GM19324 (cell line): ENCODE results near the gene MFSD1.
A peak's percentile ranks its signal among the peaks of the same experiment; 100 is the strongest.

ENCODE experiments used
- ATAC-seq: cut with Tn5 transposase; IDR thresholded peaks from one replicate; pipeline ENCODE4 v1.9.1; 2021; ENCODE audit warnings: mild to moderate bottlenecking, moderate library complexity; ENCODE audit not compliant: unreplicated experiment, low FRiP score

The MFSD1 gene

DNA sequence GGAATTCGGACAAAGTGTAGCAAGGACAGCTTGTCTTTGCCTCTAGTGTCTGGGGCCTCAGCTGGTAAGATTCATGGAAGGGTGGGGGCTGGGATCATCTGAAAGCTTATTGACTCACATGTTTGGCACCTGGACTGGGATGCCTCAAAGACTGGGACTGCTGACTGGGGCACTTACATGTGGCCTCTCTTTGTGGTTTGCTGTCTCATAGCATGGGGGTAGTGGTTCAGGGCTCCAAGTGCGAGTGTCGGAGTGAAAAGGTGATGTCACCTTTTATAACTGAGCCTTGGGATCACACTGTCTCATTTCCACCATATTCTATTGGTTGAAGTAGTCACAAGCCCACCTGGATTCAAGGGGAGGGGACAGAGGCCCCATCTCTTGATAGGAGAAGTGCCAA, 6.8 kb downstream of the MFSD1 start:
- no peak for ATAC-seq

DNA sequence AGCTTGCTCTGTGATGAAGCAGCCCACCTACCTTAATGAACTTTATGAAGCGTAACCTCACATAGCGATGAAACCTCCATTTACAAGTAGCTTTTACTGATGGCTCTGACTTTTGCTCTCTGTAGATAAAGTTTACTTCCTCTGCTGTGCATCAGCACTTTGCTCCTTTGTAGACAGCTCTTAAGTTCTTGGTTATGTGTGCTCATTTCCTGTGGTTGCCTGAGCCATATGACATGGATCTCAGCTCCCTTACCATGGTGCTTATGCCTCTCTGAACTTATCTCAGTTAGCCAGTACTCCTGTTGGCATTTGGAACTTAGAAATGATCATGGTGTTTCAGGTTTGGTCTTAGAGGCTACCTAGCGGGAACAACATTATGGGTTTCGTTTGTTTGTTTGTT, 7.8 kb downstream of the MFSD1 start:
- no peak for ATAC-seq

DNA sequence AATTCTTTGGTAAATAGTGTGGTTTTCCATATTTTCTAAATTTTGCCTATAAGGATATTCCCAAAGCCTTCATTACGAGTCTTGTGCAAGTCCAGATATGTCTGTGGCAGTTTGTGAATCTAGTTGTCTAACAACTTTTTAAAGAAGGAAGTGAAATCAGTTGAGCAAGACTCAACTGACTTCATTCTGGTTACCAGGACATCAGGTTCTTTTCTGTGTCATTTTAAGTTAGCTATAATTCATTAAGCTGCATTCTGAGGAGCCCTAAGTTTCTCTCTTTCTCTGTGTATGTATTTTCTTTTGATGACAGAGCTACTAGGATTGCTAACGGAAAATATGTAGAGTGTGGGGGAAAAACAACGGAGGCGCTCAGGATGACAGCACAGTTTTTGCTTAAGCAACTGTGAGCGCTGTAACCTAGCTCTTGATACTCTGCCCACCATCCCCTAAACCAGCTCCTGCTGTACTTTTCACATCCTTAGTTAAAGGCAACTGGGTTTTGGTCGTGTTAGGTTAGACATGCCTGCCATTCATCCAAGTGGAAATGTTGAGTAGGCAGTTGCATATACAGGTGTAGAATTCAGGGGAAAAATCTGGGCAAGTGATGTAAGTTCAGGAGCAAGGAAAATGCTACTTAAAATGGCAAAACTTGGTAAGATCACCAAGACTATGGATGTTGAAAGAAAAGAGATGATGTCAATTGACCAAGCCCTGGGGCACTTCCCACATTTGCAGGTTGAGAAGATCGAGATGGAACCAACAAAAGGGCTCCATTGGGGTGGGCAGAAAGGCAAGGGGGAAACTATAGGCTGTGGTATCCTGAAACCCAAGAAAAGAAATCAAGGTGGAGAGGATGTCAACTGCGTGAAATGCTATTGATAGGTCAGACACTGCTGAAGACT, 9.2 kb downstream of the MFSD1 start:
- no peak for ATAC-seq

DNA sequence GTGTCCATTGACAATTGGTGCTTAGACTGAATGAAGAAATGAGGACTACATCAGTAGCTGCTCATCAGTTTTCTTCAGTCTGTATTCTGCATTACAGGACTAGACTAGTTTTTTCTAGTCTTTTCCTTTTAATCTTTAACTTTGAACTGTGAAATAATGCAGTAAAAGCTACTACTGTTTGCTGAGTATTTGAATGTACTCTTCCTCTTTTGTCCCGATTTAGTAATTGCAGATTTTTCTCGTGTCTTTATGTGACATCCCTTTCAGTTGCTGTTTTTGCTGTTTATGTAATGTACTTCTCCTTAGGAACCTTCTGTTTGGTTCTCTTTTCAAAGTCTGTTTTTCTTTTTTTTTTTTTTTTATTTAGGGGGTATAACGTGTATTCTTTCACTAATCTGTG, 17.4 kb downstream of the MFSD1 start:
- no peak for ATAC-seq

DNA sequence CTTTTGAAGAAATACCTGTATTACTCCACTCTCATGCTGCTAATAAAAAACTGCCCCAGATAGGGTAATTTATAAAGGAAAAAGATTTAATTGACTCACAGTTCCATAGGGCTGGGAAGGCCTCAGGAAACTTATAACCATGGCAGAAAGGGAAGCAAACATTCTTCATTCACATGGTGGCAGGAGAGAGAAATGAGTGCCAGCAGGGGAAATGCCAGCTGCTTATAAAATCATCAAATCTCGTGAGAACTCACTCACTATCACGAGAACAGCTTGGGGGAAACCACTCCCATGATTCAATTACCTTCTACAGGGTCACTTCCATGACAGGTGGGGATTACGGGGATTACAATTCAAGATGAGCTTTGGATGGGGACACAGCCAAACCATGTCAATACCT, 18.7 kb downstream of the MFSD1 start:
- ATAC-seq: no peak

DNA sequence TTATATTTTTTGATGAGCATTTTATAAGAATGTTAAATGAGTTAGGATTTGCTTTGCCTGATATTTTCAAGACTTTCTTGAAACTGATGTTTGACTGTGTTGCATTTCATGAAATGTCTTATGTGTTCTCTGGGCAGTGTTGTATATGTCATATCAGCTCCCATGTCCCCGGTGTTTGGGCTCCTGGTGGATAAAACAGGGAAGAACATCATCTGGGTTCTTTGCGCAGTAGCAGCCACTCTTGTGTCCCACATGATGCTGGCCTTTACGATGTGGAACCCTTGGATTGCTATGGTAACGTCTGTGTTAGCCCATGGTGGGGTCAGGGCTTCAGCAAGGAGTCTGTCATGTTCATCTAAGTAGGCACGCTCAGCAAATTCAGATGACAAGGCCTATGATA, 20.0 kb downstream of the MFSD1 start:
- ATAC-seq: no peak

DNA sequence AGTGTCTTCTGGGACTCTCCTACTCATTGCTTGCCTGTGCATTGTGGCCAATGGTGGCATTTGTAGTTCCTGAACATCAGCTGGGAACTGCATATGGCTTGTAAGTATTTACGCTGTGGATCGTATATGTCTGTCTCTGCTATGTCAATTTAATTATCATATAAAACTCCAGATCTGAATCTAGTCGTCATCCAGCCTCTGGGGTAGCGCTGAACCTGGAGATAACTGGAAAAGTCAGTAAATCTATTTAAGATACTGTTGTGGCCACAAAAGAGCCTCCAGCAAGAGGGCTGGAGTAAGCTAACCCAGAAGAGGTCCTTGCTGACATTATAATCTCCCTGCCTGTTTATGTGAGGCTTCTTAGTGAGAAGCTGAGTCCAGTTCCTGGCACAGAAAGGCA, 21.6 kb downstream of the MFSD1 start:
- no peak for ATAC-seq

DNA sequence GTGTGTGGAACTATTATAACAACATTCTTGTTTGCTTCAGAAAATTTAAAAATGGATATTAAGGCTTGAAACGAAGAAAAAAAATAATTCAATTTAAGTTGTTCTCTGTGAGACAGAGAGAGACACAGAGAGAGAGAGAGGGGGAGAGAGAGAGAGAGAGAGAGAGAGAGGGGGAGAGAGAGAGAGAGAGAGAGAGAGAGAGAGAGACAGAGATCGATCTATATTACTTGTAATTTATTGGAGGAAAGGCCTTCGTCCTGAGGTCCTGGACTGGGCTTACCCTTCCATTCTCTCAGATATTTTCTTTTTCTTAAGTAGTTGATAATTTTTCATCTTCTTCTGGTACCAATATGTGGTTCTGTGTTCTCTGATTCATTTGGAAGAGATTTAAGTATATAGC, 25.9 kb downstream of the MFSD1 start:
- no peak for ATAC-seq

DNA sequence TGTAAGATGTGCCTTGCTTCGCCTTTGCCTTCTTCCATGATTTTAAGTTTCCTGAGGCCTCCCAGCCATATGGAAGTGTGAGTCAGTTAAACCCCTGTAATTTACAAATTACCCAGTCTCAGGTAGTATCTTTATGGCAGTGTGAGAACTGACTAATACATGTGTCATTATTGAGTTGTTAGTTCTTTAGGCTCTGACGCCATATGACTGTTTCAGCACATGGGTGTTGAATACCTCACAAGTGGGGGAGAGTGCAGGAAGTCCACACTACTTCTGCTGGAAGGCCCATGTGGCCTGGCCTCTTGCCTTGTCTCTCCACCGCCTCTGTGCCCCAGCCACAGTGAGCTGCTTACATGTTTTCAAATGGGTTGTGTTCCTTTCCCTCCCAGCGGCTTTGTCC, 28.5 kb downstream of the MFSD1 start:
- no peak for ATAC-seq

DNA sequence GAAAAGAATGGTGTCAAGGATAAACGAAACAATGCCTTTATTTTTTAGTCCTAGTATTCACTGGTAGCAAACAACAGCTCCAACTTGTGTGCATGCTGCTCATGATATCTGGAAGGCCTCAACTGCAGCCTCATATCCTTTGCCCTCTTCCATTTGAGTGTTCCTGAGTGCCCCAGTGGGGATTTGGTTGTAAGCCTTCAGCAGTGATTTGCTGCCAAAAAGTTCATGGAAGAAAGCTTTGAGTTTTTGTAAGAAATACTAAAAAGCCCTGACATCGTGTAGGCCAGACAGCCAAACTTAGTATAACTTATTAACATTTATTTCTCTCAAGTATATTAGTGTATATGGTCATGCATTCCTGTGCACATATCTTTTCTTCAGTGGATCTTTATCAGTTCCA, 30.0 kb downstream of the MFSD1 start:
- no peak for ATAC-seq

DNA sequence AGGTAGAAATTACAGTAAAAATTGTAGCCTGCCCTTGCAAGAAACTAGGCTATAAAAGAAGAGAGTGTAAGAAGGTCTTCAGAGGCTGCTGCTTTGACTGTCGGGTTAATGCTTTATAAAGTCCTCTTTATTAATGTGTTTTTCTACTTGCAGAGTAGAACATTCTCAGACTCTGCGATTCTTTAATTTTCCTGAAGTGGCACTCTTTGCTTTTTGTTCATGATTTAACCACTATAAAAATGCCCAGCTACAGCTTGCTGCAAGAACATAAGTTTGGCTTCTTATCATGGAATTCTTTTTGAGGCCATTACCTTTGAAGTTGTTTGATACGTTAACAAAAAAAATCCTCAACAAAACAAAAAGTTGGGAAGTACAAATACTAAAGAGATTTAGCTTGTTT, 33.8 kb downstream of the MFSD1 start:
- no peak for ATAC-seq

DNA sequence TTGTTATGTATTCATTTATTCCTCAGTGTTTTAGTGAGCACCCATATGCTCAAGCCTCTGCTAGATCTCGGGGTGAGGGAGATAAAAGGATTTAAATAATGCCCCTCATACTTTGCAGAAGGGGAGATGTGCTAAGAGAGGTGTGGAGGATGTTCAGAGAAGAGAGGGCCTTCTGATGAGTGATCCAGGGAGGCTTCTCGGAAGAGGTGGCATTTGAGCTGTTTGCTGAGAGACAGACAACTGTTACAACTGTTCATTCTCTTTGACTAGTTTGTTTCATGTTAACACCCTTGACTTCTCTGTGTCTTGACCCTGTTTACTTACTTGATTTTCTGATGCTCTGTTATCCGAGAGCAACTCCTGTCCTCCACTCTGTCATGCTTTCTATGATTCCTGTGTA, 34.5 kb downstream of the MFSD1 start:
- ATAC-seq: no peak

DNA sequence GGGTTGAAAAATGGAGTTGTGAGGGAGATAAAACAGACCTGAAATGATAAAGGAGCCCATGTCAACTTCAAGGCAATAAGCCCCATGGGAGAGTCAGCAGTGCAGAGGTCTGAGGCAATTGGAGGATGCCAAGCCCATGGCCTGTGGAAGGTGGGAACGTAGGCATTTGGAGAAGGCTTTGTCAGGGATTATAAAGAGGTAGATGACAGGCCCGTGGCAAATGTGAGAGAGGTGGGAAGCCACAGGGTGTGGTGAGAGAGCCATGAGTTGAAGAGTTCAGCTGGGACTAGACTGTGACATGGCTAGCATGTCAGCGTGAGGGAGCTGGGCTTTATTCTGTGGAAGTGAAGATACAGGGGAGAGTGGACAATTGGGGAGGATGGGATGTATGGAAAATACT, 35.4 kb downstream of the MFSD1 start:
- no peak for ATAC-seq

DNA sequence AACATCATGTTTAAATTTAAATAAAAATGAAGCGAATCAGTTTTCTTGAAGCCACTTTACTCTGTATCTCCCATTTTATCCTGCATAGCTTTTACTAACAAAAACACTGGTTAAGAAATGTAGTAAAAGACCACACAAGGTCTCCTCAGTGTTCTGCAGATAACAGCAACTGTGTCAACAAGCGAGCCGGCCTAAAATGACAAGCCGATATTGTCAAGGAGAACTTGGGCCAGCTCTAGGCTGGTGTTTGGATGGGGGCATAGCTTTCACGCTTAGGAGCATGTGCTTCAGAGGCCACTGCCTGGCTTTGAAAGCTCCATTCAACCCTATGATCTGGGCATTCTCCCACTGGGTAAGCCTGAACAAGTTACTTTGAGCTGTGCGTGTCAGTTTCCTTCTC, 38.1 kb downstream of the MFSD1 start:
- no peak for ATAC-seq

DNA sequence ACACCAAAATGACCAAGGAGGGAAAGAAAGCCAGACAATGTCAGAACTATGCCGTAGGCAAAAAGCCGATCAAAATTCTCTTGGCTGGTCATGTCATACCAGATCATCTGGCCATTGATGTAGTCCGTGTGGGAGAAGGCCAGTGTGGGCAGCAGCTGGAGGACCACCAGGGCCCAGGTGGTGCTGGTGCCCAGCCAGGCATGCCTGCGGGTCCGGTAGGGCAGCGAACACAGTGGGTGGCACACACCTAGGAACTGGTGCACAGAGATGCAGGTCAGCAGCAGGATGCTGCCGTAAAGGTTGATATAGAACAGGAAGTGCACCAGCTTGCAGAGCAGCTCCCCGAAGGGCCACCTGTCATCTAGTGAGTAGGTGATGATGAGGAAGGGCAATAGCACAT, 39.5 kb downstream of the MFSD1 start:
- no peak for ATAC-seq

DNA sequence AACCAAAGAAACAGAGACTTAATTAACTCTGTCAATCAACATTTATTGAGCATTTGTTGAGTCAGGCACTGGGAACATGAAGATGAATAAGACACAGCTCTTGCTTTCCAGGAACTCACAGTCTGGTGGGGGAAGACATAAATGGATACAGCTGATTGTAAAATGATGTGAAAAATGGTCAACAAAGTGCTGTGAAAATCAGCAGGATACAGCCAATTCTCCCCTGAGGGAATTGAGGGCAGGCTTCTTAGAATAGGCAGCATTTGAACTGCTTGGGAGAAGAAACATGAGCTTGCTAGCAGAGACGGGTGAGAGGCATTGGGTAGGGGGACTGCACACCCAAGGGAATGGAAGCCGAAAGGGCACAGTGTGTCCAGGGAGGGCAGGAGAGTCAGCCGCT, 41.1 kb downstream of the MFSD1 start:
- ATAC-seq: no peak

DNA sequence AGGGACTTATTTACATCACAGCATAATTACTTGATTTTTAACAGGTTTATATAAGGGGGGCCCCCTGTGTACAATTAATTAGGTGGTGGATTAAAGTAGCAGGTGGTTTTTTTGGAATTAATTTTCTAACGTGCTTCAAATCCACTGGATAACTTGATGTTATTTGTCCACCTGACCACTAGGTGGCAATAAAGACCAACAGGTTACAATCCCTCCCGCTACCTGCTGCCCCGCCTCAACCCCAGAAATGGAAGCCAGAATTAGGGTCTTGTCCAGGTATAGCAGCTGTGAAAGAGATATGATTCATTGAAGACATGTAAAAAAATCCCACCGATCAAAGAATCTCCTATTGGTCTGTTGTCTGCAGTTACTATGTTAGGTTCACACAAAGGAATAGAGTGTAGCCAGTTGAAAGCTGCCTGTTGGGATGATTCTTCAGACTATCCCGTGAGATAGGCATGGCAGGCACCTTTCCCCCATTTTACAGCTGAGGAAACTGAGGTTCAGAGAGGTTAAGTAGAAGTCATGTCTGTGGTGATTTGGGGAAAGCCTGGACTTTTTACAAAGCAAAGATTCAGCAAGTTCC, 44.0 kb downstream of the MFSD1 start:
- ATAC-seq: peak; percentile 36

DNA sequence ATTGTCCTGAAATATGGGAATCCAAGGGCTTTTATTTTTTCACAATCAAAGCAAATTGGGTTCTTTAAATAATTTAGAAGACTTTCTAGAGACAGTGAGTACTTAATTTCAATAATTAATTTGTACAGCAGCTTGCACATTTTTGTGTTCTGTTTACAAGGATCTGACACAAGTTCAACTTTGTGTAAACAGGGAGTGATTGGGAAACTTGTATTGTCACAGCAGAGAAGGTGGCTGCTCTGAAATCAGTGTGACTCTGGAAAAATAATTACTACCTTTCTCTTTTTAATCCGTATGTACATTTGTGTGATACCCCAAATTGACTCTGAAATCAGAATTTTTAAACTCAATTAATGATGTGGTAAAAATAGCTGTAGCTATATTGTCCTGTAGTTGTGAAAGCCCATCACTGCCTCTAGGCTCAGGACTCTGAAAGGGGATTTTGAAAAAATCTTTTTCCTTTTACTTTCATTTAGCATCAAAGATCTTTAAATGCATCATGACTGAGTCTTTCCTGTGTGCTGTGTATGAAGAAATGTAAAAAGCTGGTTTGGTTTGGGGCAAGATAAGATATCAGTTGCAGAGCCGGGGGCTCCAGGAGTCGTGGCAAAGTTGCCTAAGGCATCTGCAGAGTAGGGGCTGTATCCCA, 45.1 kb downstream of the MFSD1 start:
- peak; percentile 80 for ATAC-seq

DNA sequence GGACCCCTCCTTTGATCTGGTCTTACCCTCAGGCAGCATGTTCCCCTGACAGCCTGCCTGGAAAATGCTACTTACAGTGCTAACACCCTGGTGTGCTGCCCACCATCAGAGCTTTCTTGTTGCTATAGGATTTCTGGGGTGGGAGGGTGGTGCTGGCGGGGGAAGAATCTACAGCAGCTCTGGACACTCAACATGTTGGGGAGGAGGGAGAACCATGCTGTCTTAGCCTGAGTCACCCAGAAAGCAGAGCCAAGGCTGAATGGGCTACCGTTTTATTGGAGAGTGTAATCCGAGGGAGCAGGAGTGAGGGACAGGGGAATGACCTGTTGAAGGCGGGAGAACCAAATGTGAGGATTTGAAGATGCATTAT, 45.6 kb downstream of the MFSD1 start:
- ATAC-seq: peak; percentile 25

DNA sequence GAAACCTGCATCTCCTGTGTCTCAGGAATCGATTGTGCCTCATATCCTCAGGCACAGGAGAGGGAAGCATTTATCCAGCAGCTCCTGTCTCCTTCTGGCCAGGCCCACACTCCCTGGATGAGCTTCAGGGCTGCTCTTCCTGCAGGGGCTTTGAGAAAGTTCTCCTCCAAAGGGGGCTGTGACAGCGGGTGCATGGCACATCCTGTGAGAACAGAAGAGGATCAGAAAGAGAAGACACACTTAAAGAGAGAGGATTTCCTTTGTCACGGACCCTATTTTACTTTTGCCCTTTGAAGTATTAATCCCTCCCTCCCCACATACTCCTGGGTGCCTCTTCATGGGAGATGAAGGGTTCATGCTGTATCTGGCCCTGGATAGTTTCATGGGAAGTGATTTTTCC, 46.0 kb downstream of the MFSD1 start:
- no peak for ATAC-seq

DNA sequence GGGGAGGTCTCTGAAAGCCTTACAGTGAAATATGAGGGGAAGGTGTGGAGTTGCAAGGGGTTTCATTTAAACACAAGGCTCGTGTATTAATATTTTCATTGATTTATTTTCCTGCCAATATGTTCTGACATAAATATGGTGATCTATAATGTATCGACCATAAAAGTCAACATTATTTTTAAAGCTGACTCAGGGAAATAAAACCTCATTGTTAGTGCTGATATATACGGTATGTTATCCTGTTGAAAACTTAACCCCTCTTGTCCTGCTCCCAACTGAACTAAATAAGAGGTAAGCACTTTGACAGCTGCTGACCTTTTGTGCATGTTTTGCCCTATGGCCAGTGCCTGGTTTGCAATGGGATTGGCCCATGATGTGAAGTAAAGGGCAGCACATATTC, 47.9 kb downstream of the MFSD1 start:
- ATAC-seq: no peak

DNA sequence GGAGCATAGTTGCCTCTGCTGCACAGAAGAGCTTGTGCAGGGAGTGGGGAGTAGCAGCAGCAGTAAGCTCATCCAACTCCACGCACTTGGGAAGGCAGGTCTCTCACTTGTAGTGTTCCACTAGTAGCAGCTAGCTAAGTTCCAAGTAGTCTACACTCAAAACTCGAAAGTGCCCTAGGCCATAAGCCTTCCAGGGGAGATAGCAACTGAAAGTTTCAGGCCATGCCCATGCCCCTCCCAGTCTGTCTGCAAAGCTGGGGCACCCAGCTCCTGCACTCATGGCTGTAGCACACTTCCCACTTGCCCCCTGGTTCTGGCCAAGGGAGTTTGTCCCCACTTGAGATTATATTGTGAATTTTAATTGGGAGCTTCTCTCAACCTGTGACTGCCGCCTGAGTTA, 57.5 kb downstream of the MFSD1 start:
- peak; percentile 71 for ATAC-seq
